H1 (cell line): ENCODE data around the gene SENP3. TPM values are rescaled to one million over a fixed set of nuclear protein-coding genes. Genes with fewer than 3 reads are reported as not detected.

Experiments
- CTCF ChIA-PET: fragments of 300-600 bp; sonication (Branson Sonifier 250); formaldehyde crosslinking; loops from one replicate; lab custom pipeline; 2021; ENCODE audit not compliant: partially characterized antibody; lab: Charles Lee
- POLR2A ChIA-PET: fragments of 300-600 bp; sonication (Branson Sonifier 250); formaldehyde crosslinking; loops from one replicate; lab custom pipeline; 2021; ENCODE audit warnings: inconsistent platforms; ENCODE audit not compliant: partially characterized antibody; lab: Charles Lee
- DNase-seq, 2 experiments: peaks; one replicate each; pipeline versions ENCODE4 v3.0.0 to v3.0.0-alpha.2; 2010 to 2022; ENCODE audit warnings: low spot score in 2 of 2, low read depth in 1 of 2, mixed read lengths in 1 of 2
- FAIRE-seq: peaks from 2 replicates; lab custom pipeline; 2011; peaks lifted over from hg19 to GRCh38; lab: Jason Lieb, UNC
- H2AFZ ChIP-seq: 2 replicates; pipeline ENCODE4 v1.8.1; 2012; ENCODE audit warnings: low read length, inconsistent platforms
- H2AK5ac ChIP-seq: 2 replicates; pipeline ENCODE4 v1.6.1; 2013; ENCODE audit warnings: low read depth, low read length
- H2BK120ac ChIP-seq: replicated peaks from 2 replicates; pipeline ENCODE3; 2013; ENCODE audit warnings: low read depth, low read length, inconsistent platforms
- H2BK12ac ChIP-seq: 2 replicates; pipeline ENCODE4 v1.6.1; 2013; ENCODE audit warnings: low read depth, low read length
- H2BK15ac ChIP-seq: 2 replicates; pipeline ENCODE4 v1.6.1; 2013; ENCODE audit warnings: low read length
- H2BK20ac ChIP-seq: 2 replicates; pipeline ENCODE4 v1.6.1; 2013; ENCODE audit warnings: low read length
- H2BK5ac ChIP-seq: 2 replicates; pipeline ENCODE4 v1.6.1; 2013; ENCODE audit warnings: low read depth, low read length
- H3K14ac ChIP-seq: 2 replicates; pipeline ENCODE4 v1.6.1; 2013; ENCODE audit warnings: inconsistent platforms; ENCODE audit not compliant: insufficient read length
- H3K18ac ChIP-seq: 2 replicates; pipeline ENCODE4 v1.6.1; 2013; ENCODE audit warnings: low read length; ENCODE audit errors: extremely low read depth
- H3K23ac ChIP-seq: 2 replicates; pipeline ENCODE4 v1.6.1; 2013; ENCODE audit warnings: inconsistent platforms; ENCODE audit not compliant: insufficient read length
- H3K23me2 ChIP-seq: 2 replicates; pipeline ENCODE4 v1.6.1; 2013; ENCODE audit warnings: low read depth, low read length
- H3K27ac ChIP-seq: 2 replicates; pipeline ENCODE4 v1.6.1; 2011; ENCODE audit warnings: low read depth, low read length, inconsistent platforms
- H3K27me3 ChIP-seq, 4 experiments: replicated peaks in 1 of 4; 1 replicate in 1 of 4; 2 replicates in 3 of 4; pipeline versions ENCODE4 v1.6.1 to v1.8.1; 2011 to 2013; ENCODE audit warnings: low read length in 3 of 4, mild to moderate bottlenecking in 3 of 4, inconsistent platforms in 2 of 4, mixed read lengths in 2 of 4, moderate library complexity in 1 of 4; ENCODE audit not compliant: control insufficient read depth in 3 of 4, insufficient read depth in 3 of 4; ENCODE audit errors: extremely low read depth in 1 of 4
- H3K36me3 ChIP-seq, 4 experiments: 2 replicates each; pipeline versions ENCODE4 v1.6.1 to v1.8.1; 2011 to 2013; ENCODE audit warnings: mild to moderate bottlenecking in 4 of 4, low read length in 3 of 4, moderate library complexity in 2 of 4, control low read depth in 1 of 4, inconsistent platforms in 1 of 4; ENCODE audit not compliant: insufficient read depth in 4 of 4, control insufficient read depth in 2 of 4
- H3K4ac ChIP-seq: replicated peaks from 2 replicates; pipeline ENCODE3; 2013; ENCODE audit warnings: low read length, low read depth, mixed read lengths, inconsistent platforms; ENCODE audit not compliant: insufficient read length
- H3K4me1 ChIP-seq, 4 experiments: replicated peaks in 1 of 4; 1 replicate in 1 of 4; 2 replicates in 3 of 4; pipeline versions ENCODE4 v1.6.1 to v1.8.1; 2011 to 2013; ENCODE audit warnings: low read length in 3 of 4, inconsistent platforms in 2 of 4, mixed read lengths in 1 of 4; ENCODE audit not compliant: insufficient read depth in 4 of 4, control insufficient read depth in 3 of 4
- H3K4me2 ChIP-seq, 2 experiments: 2 replicates each; pipeline versions ENCODE4 v1.6.1 to v1.8.1; 2011 to 2013; ENCODE audit warnings: low read depth in 2 of 2, low read length in 2 of 2, control low read depth in 1 of 2, inconsistent platforms in 1 of 2, mild to moderate bottlenecking in 1 of 2; ENCODE audit not compliant: insufficient read depth in 1 of 2
- H3K4me3 ChIP-seq, 4 experiments: fragments of 200-600, 300-600 bp in 1 of 4; sonication (generic), shearing (Covaris generic), sonication (Bioruptor Twin) in 1 of 4; 2 replicates each; pipeline versions ENCODE4 v1.5.1 to v1.8.1; 2011 to 2016; ENCODE audit warnings: low read length in 4 of 4, low read depth in 3 of 4, control low read depth in 2 of 4, inconsistent platforms in 2 of 4, mild to moderate bottlenecking in 2 of 4, mixed read lengths in 1 of 4, moderate library complexity in 1 of 4; ENCODE audit not compliant: insufficient read depth in 2 of 4; ENCODE audit errors: extremely low read depth in 1 of 4
- H3K56ac ChIP-seq: replicated peaks from 2 replicates; pipeline ENCODE3; 2013; ENCODE audit warnings: low read depth, mild to moderate bottlenecking, mixed read lengths, low read length, inconsistent platforms; ENCODE audit not compliant: insufficient read length
- H3K79me1 ChIP-seq: 2 replicates; pipeline ENCODE4 v1.6.1; 2013; ENCODE audit warnings: low read depth, low read length, control low read depth
- H3K79me2 ChIP-seq, 2 experiments: 2 replicates each; pipeline versions ENCODE4 v1.6.1 to v1.8.1; 2012 to 2013; ENCODE audit warnings: low read length in 2 of 2, mild to moderate bottlenecking in 2 of 2, inconsistent platforms in 1 of 2; ENCODE audit not compliant: insufficient read depth in 2 of 2, control insufficient read depth in 1 of 2
- H3K9ac ChIP-seq, 4 experiments: replicated peaks in 1 of 4; 1 replicate in 1 of 4; 2 replicates in 3 of 4; pipeline versions ENCODE4 v1.6.1 to v1.8.1; 2011 to 2013; ENCODE audit warnings: low read depth in 3 of 4, low read length in 3 of 4, control low read depth in 2 of 4, mild to moderate bottlenecking in 2 of 4, moderate library complexity in 2 of 4, inconsistent platforms in 1 of 4; ENCODE audit errors: extremely low read depth in 1 of 4
- H3K9me3 ChIP-seq, 2 experiments: 2 replicates each; pipeline versions ENCODE4 v1.6.1 to v1.8.1; 2012 to 2013; ENCODE audit warnings: mild to moderate bottlenecking in 2 of 2, moderate library complexity in 2 of 2, control low read depth in 1 of 2, inconsistent platforms in 1 of 2, low read depth in 1 of 2, low read length in 1 of 2, mixed read lengths in 1 of 2; ENCODE audit not compliant: insufficient read depth in 2 of 2
- H4K20me1 ChIP-seq, 2 experiments: replicated peaks in 1 of 2; 2 replicates each; pipeline versions ENCODE3 to v1.8.1; 2011 to 2013; ENCODE audit warnings: inconsistent platforms in 2 of 2, low read length in 2 of 2, mild to moderate bottlenecking in 1 of 2; ENCODE audit not compliant: insufficient read depth in 2 of 2, control insufficient read depth in 1 of 2
- H4K5ac ChIP-seq: 2 replicates; pipeline ENCODE4 v1.6.1; 2013; ENCODE audit warnings: low read length, low read depth, mixed read lengths, inconsistent platforms; ENCODE audit not compliant: insufficient read length
- H4K8ac ChIP-seq: 2 replicates; pipeline ENCODE4 v1.8.0; 2013; ENCODE audit warnings: mild to moderate bottlenecking, moderate library complexity, low read length, inconsistent platforms; ENCODE audit not compliant: insufficient read depth; ENCODE audit errors: extremely low read depth
- H4K91ac ChIP-seq: replicated peaks from 2 replicates; pipeline ENCODE3; 2013; ENCODE audit warnings: low read length, mixed read lengths, inconsistent platforms; ENCODE audit not compliant: insufficient read length
- CBX8 ChIP-seq: fragments of 300-800, 300-1000 bp; sonication (generic); IDR thresholded peaks from 2 replicates; pipeline ENCODE4 v1.7.1; 2016; ENCODE audit warnings: low read depth, low read length, borderline replicate concordance
- CTBP2 ChIP-seq: IDR thresholded peaks from 2 replicates; pipeline ENCODE4 v1.7.0; 2011; ENCODE audit warnings: borderline replicate concordance, mild to moderate bottlenecking, moderate library complexity, mixed read lengths, low read length; ENCODE audit not compliant: insufficient read depth, insufficient read length
- GABPA ChIP-seq: IDR thresholded peaks from 2 replicates; pipeline ENCODE4 v1.6.1; 2011; ENCODE audit warnings: mild to moderate bottlenecking, low read length, moderate library complexity, borderline replicate concordance; ENCODE audit not compliant: insufficient read depth
- HDAC2 ChIP-seq, 2 experiments: fragments of 300-600 bp in 1 of 2; sonication (generic) in 1 of 2; IDR thresholded peaks; 2 replicates each; pipeline ENCODE4 v1.6.1; 2011 to 2012; ENCODE audit warnings: low read depth in 2 of 2, low read length in 2 of 2, mild to moderate bottlenecking in 2 of 2, moderate library complexity in 2 of 2, borderline replicate concordance in 1 of 2, inconsistent platforms in 1 of 2
- KDM1A ChIP-seq: fragments of 200-600, 300-600 bp; sonication (generic); IDR thresholded peaks from 2 replicates; pipeline ENCODE4 v1.7.1; 2016; ENCODE audit warnings: mild to moderate bottlenecking, low read length, borderline replicate concordance
- KDM4A ChIP-seq: IDR thresholded peaks from one replicate; pipeline ENCODE4 v1.7.1; 2012; ENCODE audit warnings: low read depth, mild to moderate bottlenecking, moderate library complexity, low read length, inconsistent platforms; ENCODE audit not compliant: severe bottlenecking
- PHF8 ChIP-seq: fragments of 200-600 bp; sonication (generic); conservative IDR thresholded peaks from 2 replicates; pipeline ENCODE4 v1.7.1; 2012; ENCODE audit warnings: low read depth, mild to moderate bottlenecking, inconsistent platforms, low read length, moderate library complexity
- SUZ12 ChIP-seq: fragments of 200-600 bp; sonication (generic); IDR thresholded peaks from 2 replicates; pipeline ENCODE4 v1.6.1; 2012; ENCODE audit warnings: mild to moderate bottlenecking, inconsistent platforms, low read length, moderate library complexity, mixed read lengths
- WGBS, 2 experiments: shearing (Covaris generic) in 1 of 2; methylation state at CpG; one replicate each; pipeline versions ENCODE4 v1.1.6 to v1.1.7; 2013 to 2015; ENCODE audit warnings: low lambda C conversion rate in 2 of 2, mixed read lengths in 2 of 2, inconsistent platforms in 1 of 2, low coverage in 1 of 2, missing lambda C conversion rate in 1 of 2; ENCODE audit not compliant: insufficient replicate concordance in 2 of 2, insufficient coverage in 1 of 2, insufficient read length in 1 of 2; ENCODE audit errors: extremely low coverage in 1 of 2, missing lambda C conversion rate in 1 of 2; 5-methylcytosine and 5-hydroxymethylcytosine counted together
- polyA plus RNA-seq, 7 experiments: library from polyadenylated mRNA; depleted of rRNA in 3 of 7; stranded (reverse) in 5 of 7; unstranded in 2 of 7; fragments of >200 nt in 5 of 7; fragments of 200-250 nt in 2 of 7; gene quantifications; 1 replicate in 5 of 7; 2 replicates in 1 of 7; 4 replicates in 1 of 7; pipeline versions ENCODE4 v1.2.1 to v1.2.3, GENCODE V29; 2011 to 2013; ENCODE audit warnings: missing spikeins in 2 of 7, mixed read lengths in 2 of 7
- total RNA-seq: library from RNA; stranded (reverse); fragmentation: NEBNext Ultra II Directional; extraction: Animal tissue kit (Norgen Biotek cat#: 25700); gene quantifications from 2 replicates; pipeline ENCODE4 v1.2.1, GENCODE V29; 2021

Gene SENP3
- total and polyA plus RNA-seq, 2 of the 8 experiments (the other 6 are each of a cell fraction or from before 2014, with no cell fraction given) = 86.2 to 129 TPM

DNA sequence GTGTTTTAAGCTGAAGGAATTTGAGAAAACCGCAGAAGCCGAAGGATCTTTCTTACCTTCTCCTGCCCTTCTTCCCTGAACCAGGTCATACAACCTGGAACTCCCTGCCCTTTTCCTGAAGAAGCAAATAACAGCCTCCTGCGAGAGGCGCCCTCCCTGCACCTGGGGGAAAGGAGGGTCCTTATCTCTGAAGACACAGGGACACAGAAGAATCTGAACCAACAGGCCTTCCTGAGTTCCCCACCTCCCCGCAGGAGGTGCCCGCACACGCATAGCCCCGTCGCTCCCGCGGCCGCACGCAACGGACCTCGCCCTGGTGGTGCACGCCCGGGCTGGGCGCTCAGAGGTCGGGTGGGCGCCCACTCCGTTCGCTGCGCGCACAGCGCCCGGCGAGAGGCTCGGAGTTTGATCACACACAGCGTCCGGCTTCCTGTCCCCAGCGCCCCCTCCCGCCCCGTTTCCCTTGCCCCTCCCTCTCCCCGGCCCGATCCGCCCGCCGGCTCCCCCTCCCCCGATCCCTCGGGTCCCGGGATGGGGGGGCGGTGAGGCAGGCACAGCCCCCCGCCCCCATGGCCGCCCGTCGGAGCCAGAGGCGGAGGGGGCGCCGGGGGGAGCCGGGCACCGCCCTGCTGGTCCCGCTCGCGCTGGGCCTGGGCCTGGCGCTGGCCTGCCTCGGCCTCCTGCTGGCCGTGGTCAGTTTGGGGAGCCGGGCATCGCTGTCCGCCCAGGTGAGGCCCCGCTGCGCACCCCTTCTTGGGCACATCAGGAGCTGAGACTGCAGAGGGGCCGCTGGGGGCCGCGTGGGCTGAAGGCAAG lies 12.9 kb upstream of the SENP3 start, which contains the start of gene TNFSF12:
Gene TNFSF12, plus strand, starts transcription at position 474 of the 816 bp plus-strand sequence. Its CDS starts 96 bp downstream, at position 570.
- H3K79me1 ChIP-seq = no peaks in the 10 kb centered on the region
- peak within 1 kb of the TSS; percentile 86 for H2AFZ ChIP-seq
- H4K5ac ChIP-seq = peak within 1 kb of the TSS; percentile 15
- no peak within 1 kb of the TSS for H2BK120ac ChIP-seq
- no peaks in the 10 kb centered on the region for H3K79me2 ChIP-seq
- H3K27me3 ChIP-seq = peaks cover 0 to 5% (median 3%) of the 10 kb centered on the region in 4 experiments; a peak in 4 of 7 replicates
- no peak within 1 kb of the TSS for H2BK20ac ChIP-seq
- peak within 1 kb of the TSS; percentile 70 to 89 for H3K4me2 ChIP-seq
- no peaks in the 10 kb centered on the region for H3K9me3 ChIP-seq
- H3K14ac ChIP-seq = no peak within 1 kb of the TSS
- H3K4ac ChIP-seq = peak within 1 kb of the TSS; percentile 91
- peaks cover 0 to 7% of the 10 kb centered on the region in 2 experiments for H4K20me1 ChIP-seq
- H3K23ac ChIP-seq = no peak within 1 kb of the TSS
- peak within 1 kb of the TSS; percentile 25; the same call in 1 of the 2 replicates for H2AK5ac ChIP-seq
- peak within 1 kb of the TSS; percentile 93 for H4K91ac ChIP-seq
- WGBS, 2 experiments = 3% methylated on average over 37 of the region's 65 CpGs; no CpG with 5 or more reads in 1 of the 2 experiments
- peaks cover 0 to 4% (median 3%) of the 10 kb centered on the region in 4 experiments; a peak in 2 of 7 replicates for H3K4me1 ChIP-seq
- POLR2A ChIA-PET = interaction anchor here (0.8 to 37.5 kb wide), 10 partner anchors 9 to 64 kb away, joined by 3 to 1144 read pairs (median 4); partner anchors contain the start of genes CD68, MPDU1, POLR2A and SOX15
- CTCF ChIA-PET = interaction anchor here (0.6 to 3.9 kb wide), 5 partner anchors 12 to 59 kb away, joined by 3 to 27 read pairs (median 3); partner anchors contain the start of gene SENP3
- peaks cover 6% of the 10 kb centered on the region; the same call in 1 of the 2 replicates for H3K23me2 ChIP-seq
- peak within 1 kb of the TSS; percentile 95; the same call in 1 of the 2 replicates for H2BK12ac ChIP-seq
- peak within 1 kb of the TSS; percentile 60; the same call in 1 of the 2 replicates for H3K18ac ChIP-seq
- H3K9ac ChIP-seq = peak within 1 kb of the TSS in 2 of 4 experiments; percentile 25 to 32; a peak in 3 of 7 replicates
- H2BK15ac ChIP-seq = peak within 1 kb of the TSS; percentile 98; the same call in 1 of the 2 replicates
- peak within 1 kb of the TSS; percentile 89; the same call in 1 of the 2 replicates for H4K8ac ChIP-seq
- peak; percentile 71 for FAIRE-seq
- peak in 1 of 2 experiments; percentile 73 for DNase-seq
- peak within 1 kb of the TSS; percentile 78; the same call in 1 of the 2 replicates for H2BK5ac ChIP-seq
- no peak within 1 kb of the TSS for H3K56ac ChIP-seq
- no peak within 1 kb of the TSS for H3K27ac ChIP-seq
- H3K36me3 ChIP-seq = no peaks in the 10 kb centered on the region
- H3K4me3 ChIP-seq = peak within 1 kb of the TSS; percentile 56 to 77 (median 70)
- TF ChIP-seq KDM4A (peak; percentile 92), SUZ12 (no peak; the same call in 1 of the 2 replicates), HDAC2 (IDR thresholded peaks at IDR 0.05; ENCODE audit: borderline replicate concordance in 1 of 2, low read depth in 2 of 2, low read length in 2 of 2) (0 out of 4 replicates have a peak, but pooled peaks of 1 of the 2 experiments have one; percentile 53), KDM1A (no peak), CTBP2 (peak; percentile 10), PHF8 (peak; percentile 38; the same call in 1 of the 2 replicates), GABPA (no peak), CBX8 (no peak)
